HG03108 (cell line): ENCODE data around the gene FOXR2.

Experiments used
- ATAC-seq: cut with Tn5 transposase; IDR thresholded peaks from one replicate; pipeline ENCODE4 v1.9.1; 2021; ENCODE audit warnings: moderate library complexity; ENCODE audit not compliant: unreplicated experiment

FOXR2 gene

GRCh38 chrX:55623100-55623499, at the start of gene FOXR2:
Gene FOXR2 (plus strand): TSS chrX:55623400. CDS start chrX:55623712, 312 bp downstream.
- ATAC-seq, result no peak

GRCh38 chrX:55579115-55579514, 44.1 kb upstream of the FOXR2 start:
- ATAC-seq, result no peak

- no peak for ATAC-seq
These were observed 40.8 kb upstream of the FOXR2 start for GRCh38 chrX:55582447-55582846.

GRCh38 chrX:55593296-55593695, 29.9 kb upstream of the FOXR2 start:
- ATAC-seq, result no peak

- no peak for ATAC-seq
These were observed 29.4 kb upstream of the FOXR2 start for GRCh38 chrX:55593756-55594257.

GRCh38 chrX:55598333-55598732, 24.9 kb upstream of the FOXR2 start:
- ATAC-seq, result no peak

- ATAC-seq, result no peak
These were observed 3.7 kb upstream of the FOXR2 start for GRCh38 chrX:55619547-55619946.

GRCh38 chrX:55624403-55624802, 1.2 kb downstream of the FOXR2 start:
- no peak for ATAC-seq

- no peak for ATAC-seq
These were observed 12.9 kb downstream of the FOXR2 start for GRCh38 chrX:55636109-55636508.

- ATAC-seq, result no peak
These were observed 15.7 kb downstream of the FOXR2 start for GRCh38 chrX:55638933-55639332.

- ATAC-seq, result peak; percentile 73
These were observed 17.7 kb downstream of the FOXR2 start for GRCh38 chrX:55640854-55641253.

GRCh38 chrX:55648434-55648833, 25.2 kb downstream of the FOXR2 start:
- no peak for ATAC-seq

- no peak for ATAC-seq
These were observed 36.7 kb downstream of the FOXR2 start for GRCh38 chrX:55659931-55660330.

GRCh38 chrX:55663584-55663983, 40.4 kb downstream of the FOXR2 start:
- no peak for ATAC-seq

GRCh38 chrX:55668084-55668483, 44.9 kb downstream of the FOXR2 start:
- no peak for ATAC-seq
